Vagina (tissue), 1 donor: ENCODE data around the gene COA5. TPM values are rescaled to one million over a fixed set of nuclear protein-coding genes. Genes with fewer than 3 reads are reported as not detected.

Experiments
- total RNA-seq: library from RNA; depleted of rRNA; stranded (reverse); fragments of >200 nt; gene quantifications from one replicate; pipeline ENCODE4 v1.2.3, GENCODE V29; 2016

The COA5 gene
- total RNA-seq, 1 donor from 2014 or later, result 24.1 TPM

Other genes with a start within 250 kb of the COA5 start
- gene INPP4A, start 163.7 kb downstream of the COA5 start, total RNA-seq, result 38.1 TPM
- 25.8 TPM for gene UNC50, start 77 bp upstream of the COA5 start, total RNA-seq
- 20.6 TPM for gene MGAT4A, start 122.6 kb upstream of the COA5 start, total RNA-seq